Heart left ventricle (tissue), 16 donors: ENCODE results near the gene ADAMTSL1. TPM values are rescaled to one million over a fixed set of nuclear protein-coding genes. Genes with fewer than 3 reads are reported as not detected.

Source experiments
- ATAC-seq, 4 donors: fragments of 200-7000 bp; cut with Tn5 transposase; one replicate each; pipeline ENCODE4 v1.9.1; 2020 to 2022; ENCODE audit warnings: moderate library complexity in 4 of 4, mild to moderate bottlenecking in 3 of 4, moderate number of reproducible peaks in 1 of 4
- DNase-seq, 5 donors: peaks; one replicate each; pipeline ENCODE4 v3.0.0-alpha.2; 2020
- H3K27ac ChIP-seq, 12 donors: fragments of 200-600 bp; sonication (generic) in 4 of 12; one replicate each; pipeline versions ENCODE4 v1.5.0 to v1.8.0; 2016 to 2022; ENCODE audit warnings: mild to moderate bottlenecking in 2 of 12
- H3K27me3 ChIP-seq, 9 donors: fragments of 200-600 bp; sonication (generic) in 2 of 9; one replicate each; pipeline versions ENCODE4 v1.5.1 to v1.8.0; 2016 to 2022; ENCODE audit warnings: mild to moderate bottlenecking in 3 of 9
- H3K36me3 ChIP-seq, 9 donors: fragments of 200-600 bp; sonication (generic) in 2 of 9; one replicate each; pipeline versions ENCODE4 v1.5.0 to v1.8.0; 2018 to 2022; ENCODE audit warnings: mild to moderate bottlenecking in 2 of 9
- H3K4me1 ChIP-seq, 12 donors: fragments of 200-600 bp; sonication (generic) in 4 of 12; one replicate each; pipeline versions ENCODE4 v1.5.0 to v1.8.0; 2016 to 2022; ENCODE audit warnings: mild to moderate bottlenecking in 3 of 12
- H3K4me3 ChIP-seq, 12 donors: fragments of 200-600 bp; sonication (generic) in 4 of 12; one replicate each; pipeline versions ENCODE4 v1.5.0 to v1.8.0; 2017 to 2022; ENCODE audit warnings: mild to moderate bottlenecking in 9 of 12, moderate library complexity in 4 of 12
- H3K9me3 ChIP-seq, 12 donors: fragments of 200-600 bp; sonication (generic) in 4 of 12; one replicate each; pipeline versions ENCODE4 v1.5.0 to v1.8.0; 2016 to 2022; ENCODE audit warnings: mild to moderate bottlenecking in 1 of 12
- CTCF ChIP-seq, 12 donors: fragments of 200-600 bp; sonication (generic) in 4 of 12; IDR thresholded peaks; one replicate each; pipeline versions ENCODE4 v1.5.0 to v1.8.0; 2018 to 2022; ENCODE audit warnings: antibody characterized with exemption in 12 of 12, mild to moderate bottlenecking in 5 of 12
- POLR2A ChIP-seq, 2 donors: fragments of 450-650 bp; IDR thresholded peaks; one replicate each; pipeline ENCODE4 v1.6.1; 2017; ENCODE audit warnings: antibody characterized with exemption in 2 of 2, mild to moderate bottlenecking in 2 of 2, moderate library complexity in 2 of 2
- WGBS, 4 donors: extraction: QIAGEN DNeasy Blood & Tissue Kit in 2 of 4; methylation state at CpG; one replicate each; pipeline versions ENCODE4 v1.1.5 to v1.1.7; 2013 to 2018; 5-methylcytosine and 5-hydroxymethylcytosine counted together
- intact Hi-C, 10 donors: fragments of 100-400 bp; cut with DNase I; formaldehyde crosslinking; loops; one replicate each; pipeline versions ENCODE4 v1.11.1 to v1.14.2; 2022
- polyA plus RNA-seq, 2 donors: library from polyadenylated mRNA; stranded (reverse); fragments of 200-250 nt; gene quantifications; one replicate each; pipeline ENCODE4 v1.2.3, GENCODE V29; 2013
- total RNA-seq, 9 donors: library from RNA; depleted of rRNA in 2 of 9; stranded (reverse); fragments of >200 nt in 2 of 9; fragmentation: NEBNext Ultra II Directional in 3 of 9; extraction: Animal tissue kit (Norgen Biotek cat#: 25700) in 3 of 9; gene quantifications; one replicate each; pipeline versions ENCODE4 v1.1.0 to v1.2.4, GENCODE V29; 2016 to 2023
- donor health status: ischemic (EF 13 %, LVEDD 7.1; RV severe dilation, severe dysfunction).
- donor health status: healthy with polysubstance abuse.
- donor health status: DM: no; HTN: yes; CAD: no.
- donor health status: DM: no; HTN: no; CAD: no.
- donor health status: ischemic (EF 25% LVEDD 6.9; RV normal size, moderate dysfunction).
- donor health status: ischemic (EF 25% LVEDD 5.7; RV mildly dilated, moderate dysfunction).
- donor health status: healthy.
- donor health status: DM: yes; HTN: yes; CAD: no.
- donor health status: ischemic (EF 35%, LVEDD 5.7; RV mildly dilated, moderate dysfunction).
- donor health status: nonischemic (EF 11% LVEDD 7.7; RV severe dilation, severe dysfunction).
- donor health status: DM: yes; HTN: yes; CAD: no.
- donor health status: PGD.
- donor health status: ischemic (EF 29% LVEDD 5.4; RV normal size, mild dysfunction).
- donor health status: nonischemic (EF 23%, LVEDD 6.1; RV moderate dilation, normal function).

ADAMTSL1 gene
- total and polyA plus RNA-seq, 11 donors: 0.46 to 4.7 (median 1.1) TPM

DNA sequence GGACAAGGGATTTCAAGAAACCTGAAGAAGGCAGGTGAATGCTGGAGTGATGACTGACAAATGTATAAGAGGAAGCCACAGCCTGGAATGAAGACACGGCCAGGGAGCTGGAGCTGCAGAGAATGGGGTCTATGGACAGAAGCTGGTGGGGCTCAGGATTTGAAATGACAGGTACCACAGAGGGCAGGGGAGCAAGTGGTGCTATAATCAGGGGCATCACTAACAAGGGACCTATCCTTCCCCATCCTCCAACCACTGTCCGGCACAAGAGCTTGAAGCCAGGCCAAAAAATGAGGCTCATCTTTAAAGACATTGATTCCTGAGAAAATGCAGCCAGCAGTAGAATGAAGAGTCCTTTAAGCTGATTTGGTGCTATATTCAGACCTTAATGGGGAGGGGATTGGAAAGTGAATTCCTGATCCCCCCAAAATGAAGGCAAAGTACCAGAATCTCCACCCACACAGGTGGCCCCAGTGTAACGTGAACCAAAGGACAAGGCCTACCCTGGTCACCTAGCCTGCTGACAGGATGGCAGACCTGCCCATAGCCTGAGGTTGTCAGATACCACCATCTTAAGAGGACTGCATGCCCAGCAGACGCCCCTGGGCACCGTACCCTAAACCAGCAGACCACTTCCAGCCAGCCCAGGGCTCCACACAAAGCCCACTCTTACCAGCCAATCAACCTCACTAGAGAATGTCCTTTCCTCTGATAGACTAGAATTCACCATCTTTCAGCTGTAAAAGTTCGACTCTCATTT, 449.9 kb downstream of the ADAMTSL1 start:
- H3K27me3 ChIP-seq: no peaks in the 10 kb centered on the region
- intact Hi-C loops: loop anchor here in 1 of 10 donors (10.0 kb wide), 1 partner anchor 59 kb away; no protein-coding TSS in a partner anchor
- TF ChIP-seq CTCF (IDR thresholded peaks at IDR 0.05): no peak
- no peak for TF ChIP-seq POLR2A (IDR thresholded peaks at IDR 0.05)
- H3K4me1 ChIP-seq: peaks cover 0 to 23% (median 4%) of the 10 kb centered on the region in 12 donors
- DNase-seq (no peak), ATAC-seq (no peak)
- no peaks in the 10 kb centered on the region for H3K36me3 ChIP-seq
- no peak overlapping the region for H3K27ac ChIP-seq
- WGBS, 4 donors: 95 to 99% (median 97%) methylated on average over 6 of the region's 6 CpGs
- no peak overlapping the region for H3K4me3 ChIP-seq
- no peaks in the 10 kb centered on the region for H3K9me3 ChIP-seq

- no peak for DNase-seq
- H3K4me3 ChIP-seq: no peak overlapping the region
- H3K27me3 ChIP-seq: no peaks in the 10 kb centered on the region
- no peaks in the 10 kb centered on the region for H3K36me3 ChIP-seq
- H3K4me1 ChIP-seq: peaks cover 0 to 14% (median 4%) of the 10 kb centered on the region in 12 donors
- no peak overlapping the region for H3K27ac ChIP-seq
- no peak for ATAC-seq
- intact Hi-C loops: loop anchor here in 1 of 10 donors (10.0 kb wide), 1 partner anchor 61 kb away; no protein-coding TSS in a partner anchor
- H3K9me3 ChIP-seq: no peaks in the 10 kb centered on the region
- TF ChIP-seq POLR2A (IDR thresholded peaks at IDR 0.05) (no peak), CTCF (IDR thresholded peaks at IDR 0.05) (no peak)
These were observed 451.9 kb downstream of the ADAMTSL1 start for GRCh38 chr9:18925880-18926279.

- intact Hi-C loops: loop anchor here in 1 of 10 donors (10.0 kb wide), 1 partner anchor 62 kb away; no protein-coding TSS in a partner anchor
- DNase-seq: no peak
These were observed 452.6 kb downstream of the ADAMTSL1 start for GRCh38 chr9:18926513-18926912.

More at GRCh38 chr9:18926513-18926912, 452.6 kb downstream of the ADAMTSL1 start:
- peaks cover 0 to 10% (median under 1%) of the 10 kb centered on the region in 12 donors for H3K4me1 ChIP-seq
- H3K27me3 ChIP-seq: no peaks in the 10 kb centered on the region
- H3K4me3 ChIP-seq: no peak overlapping the region
- WGBS, 4 donors: 93 to 96% (median 95%) methylated on average over 3 of the region's 3 CpGs
- no peak overlapping the region for H3K27ac ChIP-seq
- H3K36me3 ChIP-seq: no peaks in the 10 kb centered on the region
- no peak for ATAC-seq
- TF ChIP-seq POLR2A (IDR thresholded peaks at IDR 0.05) (no peak), CTCF (IDR thresholded peaks at IDR 0.05) (no peak)
- H3K9me3 ChIP-seq: no peaks in the 10 kb centered on the region
